GM19452 (cell line): Measurements from ENCODE around the gene TPRX1.
"Not testable (repeated sequence)": the region's sequence is repeated elsewhere in the genome, so short reads cannot be mapped to it uniquely, and the experiment has no call there.

Experiments used
- ATAC-seq: cut with Tn5 transposase; IDR thresholded peaks from one replicate; pipeline ENCODE4 v1.9.1; 2021; ENCODE audit not compliant: unreplicated experiment

The TPRX1 gene

DNA sequence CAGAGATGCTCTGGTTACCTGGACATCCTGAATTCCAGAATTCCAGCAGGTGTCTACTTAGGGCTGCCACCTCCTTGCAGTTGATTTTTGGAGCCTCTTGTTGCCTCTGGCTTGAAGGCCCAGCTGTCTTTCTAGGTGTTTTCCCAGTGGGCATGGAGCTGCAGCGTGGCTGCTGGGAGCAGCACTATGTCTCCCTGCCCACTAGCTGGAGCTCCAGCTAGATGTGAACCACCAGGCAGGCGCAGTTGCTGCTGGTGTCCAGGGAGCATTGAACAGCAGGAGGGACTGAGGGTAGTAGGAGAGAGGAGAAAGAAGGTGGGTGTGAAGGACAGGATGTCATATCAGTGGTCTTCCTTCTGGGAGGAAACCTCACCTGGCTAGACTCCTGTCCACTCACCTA is 35.7 kb downstream of the TPRX1 start:
- no peak for ATAC-seq

DNA sequence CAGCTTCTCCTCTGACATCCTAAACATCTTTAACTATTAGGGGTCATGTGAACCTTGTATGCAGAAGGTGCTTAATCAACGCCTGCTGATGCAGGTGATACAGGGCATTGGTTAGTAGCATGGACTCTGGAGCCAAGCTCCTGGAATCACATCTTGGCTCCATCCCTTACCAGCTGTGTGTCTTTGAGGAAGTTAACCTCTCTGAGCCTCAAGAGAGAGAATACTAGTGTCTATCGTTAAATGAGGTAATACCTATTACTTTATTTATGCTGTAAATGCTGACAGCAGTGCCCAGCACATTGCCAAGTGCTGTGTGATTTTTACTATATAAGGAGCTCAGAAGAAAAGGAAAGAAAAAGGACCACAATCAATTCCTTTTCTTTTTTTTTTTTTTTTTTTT is 37.0 kb downstream of the TPRX1 start:
- ATAC-seq = no peak

DNA sequence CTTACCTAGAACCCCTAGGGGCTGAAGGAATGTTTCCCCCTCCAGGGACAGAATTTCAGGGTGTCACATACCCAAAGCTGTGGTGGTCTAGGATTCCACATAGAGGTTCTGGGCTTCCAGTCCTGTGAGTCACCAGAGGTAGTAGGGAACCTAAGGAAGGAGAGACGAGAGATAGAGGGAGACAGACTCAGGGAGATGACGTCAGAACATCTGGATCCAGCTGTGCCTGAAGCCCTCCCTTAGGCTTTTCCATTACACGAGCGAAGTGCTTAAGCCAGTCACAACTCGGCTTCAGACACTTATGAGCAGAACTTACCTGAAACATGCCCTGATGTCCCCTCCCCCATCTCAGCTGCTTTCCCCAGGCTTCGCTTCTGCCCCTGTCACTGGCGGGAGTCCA is 37.7 kb downstream of the TPRX1 start:
- no peak for ATAC-seq

DNA sequence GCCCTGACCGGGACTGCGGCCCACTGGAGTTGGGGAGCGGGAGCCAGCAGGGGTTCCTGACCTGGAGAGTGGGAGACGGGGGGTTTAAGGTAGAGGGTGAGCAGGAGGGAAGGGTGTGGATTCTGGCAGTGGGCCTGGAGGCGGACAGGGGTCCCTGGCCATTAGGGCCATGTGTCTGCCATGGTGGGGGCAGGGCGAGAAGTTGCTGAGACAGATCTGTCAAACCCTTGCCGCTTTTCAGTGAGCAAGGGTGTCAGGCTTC is 38.1 kb downstream of the TPRX1 start:
- no peak for ATAC-seq

DNA sequence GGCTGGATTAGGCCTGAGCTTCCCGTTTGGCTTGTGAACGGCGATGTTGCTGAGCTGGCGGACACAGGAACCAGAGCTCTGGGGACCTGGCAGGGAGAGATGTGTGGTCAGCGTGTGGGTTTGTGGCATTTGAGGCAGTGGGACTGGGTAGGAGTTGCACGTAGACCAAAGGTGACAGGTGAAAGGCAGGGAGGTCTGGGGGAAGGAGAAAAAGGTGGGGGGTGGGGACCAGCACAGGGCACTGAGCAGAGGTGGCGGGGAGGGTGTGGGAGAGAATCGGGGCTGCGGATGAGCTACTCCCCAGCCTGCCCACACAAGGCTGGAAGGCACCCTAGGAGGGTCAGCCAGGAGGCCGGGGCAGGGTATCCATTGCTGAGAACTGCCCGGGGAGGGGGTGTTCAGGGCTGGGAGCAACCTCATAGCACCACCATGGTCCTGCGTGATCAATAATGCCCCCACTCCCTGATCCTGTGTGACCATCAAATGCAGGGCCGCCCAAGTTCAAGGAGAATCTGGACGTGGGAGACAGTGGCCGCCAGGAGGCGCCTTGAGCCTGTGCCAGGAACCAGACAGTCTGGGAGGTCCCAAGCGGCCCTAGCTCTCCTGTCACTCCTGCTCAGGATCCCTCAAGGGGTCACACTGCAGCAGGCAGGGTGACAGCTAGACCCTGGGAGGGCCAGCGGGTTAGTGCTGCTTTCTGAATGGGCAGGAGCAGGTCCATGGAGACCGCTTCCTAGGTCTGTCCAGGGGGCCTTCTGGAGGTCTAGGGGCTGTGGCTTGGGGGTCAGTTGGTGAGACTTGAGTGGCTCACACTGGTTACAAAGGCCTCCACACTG is 38.6 kb downstream of the TPRX1 start:
- no peak for ATAC-seq

DNA sequence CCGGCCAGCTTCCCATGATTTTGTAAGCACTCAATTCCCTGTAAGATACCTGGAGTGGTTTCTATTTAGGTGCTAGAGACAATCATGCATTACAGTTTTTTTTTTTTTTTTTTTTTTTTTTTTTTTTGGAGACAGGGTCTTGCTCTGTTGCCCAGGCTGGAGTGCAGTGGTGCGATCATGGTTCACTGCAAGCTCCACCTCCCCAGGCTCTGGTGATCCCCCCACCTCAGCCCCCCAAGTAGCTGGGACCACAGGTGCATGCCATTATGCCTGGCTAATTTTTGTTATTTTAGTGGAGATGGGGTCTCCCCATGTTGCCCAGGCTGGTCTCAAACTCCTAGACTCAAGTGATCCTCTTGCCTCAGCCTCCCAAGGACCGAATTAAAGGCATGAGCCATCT is 39.6 kb downstream of the TPRX1 start:
- not testable (repeated sequence) for ATAC-seq

DNA sequence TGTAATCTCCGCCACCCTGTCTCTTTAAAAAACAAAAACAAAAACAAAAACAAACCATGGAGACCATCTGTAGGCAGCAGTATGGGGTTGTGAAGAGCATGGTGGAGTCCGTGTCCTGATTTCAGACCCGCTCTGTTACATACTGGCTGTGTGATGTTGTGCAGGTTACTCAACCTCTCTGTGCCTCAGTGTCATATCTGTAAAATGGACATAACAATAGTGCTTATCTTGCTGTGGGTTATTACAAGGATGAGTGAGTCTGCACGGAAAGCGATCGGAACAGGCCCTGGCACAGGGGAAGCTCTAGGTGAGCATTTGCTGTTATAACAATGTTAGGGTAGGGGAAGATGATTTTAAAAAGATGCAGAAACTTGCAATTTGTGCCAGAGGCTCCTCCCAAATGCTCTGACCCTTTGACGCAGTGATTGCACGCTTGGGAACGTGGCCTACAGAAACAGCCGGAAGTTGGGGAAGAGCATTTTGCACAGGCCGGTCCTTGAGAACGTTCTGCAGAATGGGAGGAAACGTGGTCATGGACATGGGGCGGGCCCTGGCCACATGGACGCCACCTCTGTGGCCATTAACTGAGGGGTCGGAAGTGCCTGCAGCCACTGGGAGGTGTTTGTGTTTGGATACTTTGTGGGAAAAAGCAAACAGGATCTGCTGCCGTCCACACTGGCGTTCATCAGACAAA is 41.6 kb downstream of the TPRX1 start:
- no peak for ATAC-seq

DNA sequence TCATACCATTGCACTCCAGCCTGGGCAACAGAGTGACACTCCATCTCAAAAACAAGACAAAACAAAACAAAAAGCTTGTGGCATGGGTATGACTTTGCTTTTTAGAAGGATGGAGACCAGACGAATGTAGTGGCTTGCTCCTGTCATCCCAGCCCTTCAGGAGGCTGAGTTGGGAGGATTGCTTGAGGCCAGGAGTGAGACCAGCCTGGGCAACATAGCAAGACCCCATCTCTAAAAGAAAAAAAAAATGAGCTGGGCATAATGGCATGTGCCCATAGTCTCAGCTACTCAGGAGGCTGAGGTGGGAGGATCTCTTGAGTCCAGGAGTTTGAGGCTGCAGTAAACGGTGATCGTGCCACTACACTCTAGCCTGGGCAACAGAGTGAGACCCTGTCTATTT is 42.2 kb downstream of the TPRX1 start:
- ATAC-seq = no peak

DNA sequence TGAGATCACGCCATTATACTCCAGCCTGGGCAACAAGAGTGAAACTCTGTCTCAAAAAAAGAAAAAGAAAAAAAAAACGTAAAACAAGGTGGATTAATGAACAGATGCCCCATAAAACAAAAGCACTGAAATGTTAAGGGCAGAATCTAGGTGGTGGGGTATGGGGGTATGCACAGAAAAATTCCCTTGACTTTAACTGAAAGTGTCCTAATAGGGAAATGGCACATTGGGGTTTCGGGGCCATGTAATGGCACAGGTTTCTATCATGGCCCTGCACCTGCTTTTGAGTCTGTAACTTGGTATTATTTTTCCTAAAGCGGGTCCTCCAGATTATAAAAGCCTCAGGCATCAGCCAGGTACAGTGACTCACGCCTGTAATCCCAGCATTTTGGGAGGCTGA is 42.8 kb downstream of the TPRX1 start:
- ATAC-seq = no peak

DNA sequence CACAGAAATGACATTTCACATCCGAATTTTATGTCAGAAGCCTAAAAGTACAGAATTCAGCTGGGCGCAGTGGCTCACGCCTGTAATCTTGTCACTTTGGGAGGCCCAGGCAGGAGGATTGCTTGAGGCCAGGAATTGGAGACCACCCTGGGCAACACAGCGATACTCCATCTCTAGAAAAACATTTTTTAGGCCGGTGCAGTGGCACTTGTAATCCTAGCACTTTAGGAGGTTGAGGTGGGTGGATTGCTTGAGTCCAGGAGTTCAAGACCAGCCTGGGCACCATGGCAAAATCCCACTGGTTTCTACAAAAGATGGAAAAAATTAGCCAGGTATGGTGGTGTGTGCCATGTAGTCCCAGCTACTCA is 43.7 kb downstream of the TPRX1 start:
- ATAC-seq = no peak

DNA sequence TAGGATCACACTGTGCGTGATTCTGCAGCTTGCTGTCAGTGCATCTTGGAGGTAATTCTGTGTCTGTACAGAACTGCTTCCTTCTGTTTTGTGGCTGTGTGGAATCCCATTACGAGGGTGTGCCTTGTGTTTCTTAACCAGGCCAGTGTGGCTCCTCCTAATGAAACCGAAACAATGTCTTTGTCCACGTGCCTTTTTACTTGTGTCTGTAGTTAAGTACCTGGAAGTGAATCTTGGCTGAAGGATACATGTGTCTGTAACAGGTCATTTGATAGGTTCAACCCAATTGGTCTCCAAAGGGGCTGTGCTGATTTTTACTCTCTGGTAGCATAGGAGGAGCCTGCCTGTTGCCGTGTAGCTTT is 45.9 kb downstream of the TPRX1 start:
- ATAC-seq = no peak

DNA sequence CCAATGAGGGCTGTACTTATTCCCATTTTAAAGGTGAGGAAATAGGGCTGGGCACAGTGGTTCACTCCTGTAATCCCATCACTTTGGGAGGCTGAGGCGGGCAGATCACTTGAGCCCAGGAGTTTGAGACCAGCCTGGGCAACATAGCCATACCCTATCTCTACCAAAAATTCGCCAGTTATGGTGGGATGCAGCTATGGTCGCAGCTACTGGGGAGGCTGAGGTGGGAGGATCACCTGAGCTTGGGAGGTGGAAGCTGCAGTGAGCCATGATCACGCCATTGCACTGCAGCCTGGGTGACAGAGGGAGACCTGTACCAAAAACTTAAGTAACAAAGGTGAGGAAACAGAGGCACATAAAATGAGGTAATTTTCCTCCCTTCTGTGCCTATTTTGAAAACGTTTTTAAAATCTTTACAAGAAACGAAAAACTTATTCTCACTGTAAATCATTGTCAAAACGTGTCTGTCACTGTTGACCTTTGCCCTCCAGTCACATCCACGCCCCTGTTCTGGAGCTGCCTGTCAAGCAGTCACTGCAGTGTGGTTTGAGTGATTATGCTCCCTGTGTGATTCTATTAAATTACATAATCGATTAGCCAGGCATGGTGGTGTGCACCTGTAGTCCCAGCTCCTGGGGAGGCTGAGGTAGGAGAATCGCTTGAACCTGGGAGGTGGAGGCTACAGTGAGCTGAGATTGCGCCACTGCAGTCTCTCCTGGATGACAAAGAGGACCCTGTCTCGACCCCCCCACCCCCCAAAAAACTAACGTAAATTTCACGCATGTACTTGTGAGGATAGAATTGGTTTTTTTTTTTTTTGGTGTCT is 46.5 kb downstream of the TPRX1 start:
- no peak for ATAC-seq

DNA sequence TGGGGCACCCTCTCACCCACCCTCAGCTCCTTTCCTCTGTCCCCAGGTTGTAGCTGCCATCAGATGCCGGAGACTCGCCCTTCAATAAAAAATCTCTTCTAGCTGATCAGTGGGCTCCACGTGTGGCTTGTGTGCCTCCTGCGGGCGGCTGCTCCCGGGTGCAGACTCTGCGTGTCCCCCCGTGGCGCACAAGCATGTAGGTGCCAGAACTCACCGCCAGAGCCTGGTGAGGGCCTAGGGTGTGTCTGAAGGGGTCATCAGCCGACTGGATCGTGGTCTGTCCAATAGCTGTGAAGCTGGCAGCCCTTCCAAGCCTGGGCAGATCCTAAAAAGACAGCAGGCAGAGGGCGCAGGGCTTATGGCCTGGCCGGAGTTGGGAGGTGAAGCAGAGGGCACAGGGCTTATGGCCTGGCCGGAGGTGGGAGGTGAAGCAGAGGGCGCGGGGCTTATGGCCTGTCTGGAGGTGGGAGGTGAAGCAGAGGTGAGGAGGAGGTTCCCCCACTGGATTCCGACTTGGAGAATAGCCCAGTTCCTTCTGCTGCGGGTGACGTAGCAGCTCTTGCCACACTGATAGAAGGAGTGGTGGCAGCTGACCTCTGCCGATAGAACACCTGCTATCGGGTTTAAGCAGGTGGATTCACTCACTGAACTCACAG is 47.3 kb downstream of the TPRX1 start:
- ATAC-seq = no peak

DNA sequence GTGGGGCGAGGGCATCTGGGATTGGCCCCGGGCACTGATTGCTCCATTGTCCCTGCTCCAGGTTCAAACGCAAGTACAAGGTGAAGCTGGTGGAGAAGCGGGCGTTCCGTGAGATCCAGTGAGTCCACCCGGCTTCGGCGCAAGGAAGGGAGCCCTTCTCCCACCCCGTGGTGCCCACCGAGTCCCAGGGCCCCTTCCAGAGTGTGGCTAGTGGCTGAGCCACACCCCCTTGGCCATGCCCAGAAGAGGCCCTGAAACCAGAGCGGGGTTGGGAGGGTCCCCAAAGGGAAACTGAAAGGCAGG is 47.8 kb downstream of the TPRX1 start:
- ATAC-seq = no peak

DNA sequence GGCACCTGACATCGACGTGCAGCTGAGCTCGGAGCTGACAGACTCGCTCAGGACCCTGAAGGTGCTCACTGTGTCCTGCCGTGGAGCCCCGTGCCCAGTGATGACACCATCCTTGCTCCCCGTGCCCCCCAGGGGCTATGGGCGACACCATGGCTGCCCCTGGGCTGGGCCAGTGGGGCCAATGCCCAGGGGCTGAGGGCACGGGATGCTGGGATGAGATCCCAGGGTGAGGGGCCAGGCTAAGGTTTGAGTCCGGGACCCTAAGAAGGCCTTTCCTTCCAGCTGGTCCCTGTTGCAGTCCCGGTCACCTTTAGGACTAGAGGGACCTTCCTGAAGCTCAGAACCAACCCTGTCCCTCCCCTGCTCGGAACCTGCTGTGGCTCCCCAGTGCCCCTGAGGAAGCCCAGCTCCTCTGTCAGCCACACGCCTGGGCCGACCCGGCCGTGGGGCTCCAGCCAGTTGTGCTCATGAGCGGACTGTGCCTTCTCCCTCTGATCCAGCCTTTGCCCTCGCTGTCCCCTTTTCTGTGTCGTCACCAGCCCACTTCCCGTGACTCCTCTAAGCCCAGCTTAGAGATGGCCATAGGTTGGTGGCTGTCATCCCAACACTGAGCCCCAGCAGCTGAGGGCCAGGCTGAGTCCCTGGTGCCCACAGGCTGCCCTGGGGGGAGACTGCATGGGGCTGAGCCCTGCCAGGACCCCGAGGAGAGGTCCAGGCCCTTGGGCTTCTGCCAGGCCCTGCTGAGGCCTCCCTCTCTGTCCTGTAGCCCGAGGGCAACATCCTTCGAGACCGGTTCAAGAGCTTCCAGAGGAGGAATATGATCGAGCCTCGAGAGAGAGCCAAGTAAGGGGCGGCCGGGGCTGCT is 48.4 kb downstream of the TPRX1 start:
- no peak for ATAC-seq

DNA sequence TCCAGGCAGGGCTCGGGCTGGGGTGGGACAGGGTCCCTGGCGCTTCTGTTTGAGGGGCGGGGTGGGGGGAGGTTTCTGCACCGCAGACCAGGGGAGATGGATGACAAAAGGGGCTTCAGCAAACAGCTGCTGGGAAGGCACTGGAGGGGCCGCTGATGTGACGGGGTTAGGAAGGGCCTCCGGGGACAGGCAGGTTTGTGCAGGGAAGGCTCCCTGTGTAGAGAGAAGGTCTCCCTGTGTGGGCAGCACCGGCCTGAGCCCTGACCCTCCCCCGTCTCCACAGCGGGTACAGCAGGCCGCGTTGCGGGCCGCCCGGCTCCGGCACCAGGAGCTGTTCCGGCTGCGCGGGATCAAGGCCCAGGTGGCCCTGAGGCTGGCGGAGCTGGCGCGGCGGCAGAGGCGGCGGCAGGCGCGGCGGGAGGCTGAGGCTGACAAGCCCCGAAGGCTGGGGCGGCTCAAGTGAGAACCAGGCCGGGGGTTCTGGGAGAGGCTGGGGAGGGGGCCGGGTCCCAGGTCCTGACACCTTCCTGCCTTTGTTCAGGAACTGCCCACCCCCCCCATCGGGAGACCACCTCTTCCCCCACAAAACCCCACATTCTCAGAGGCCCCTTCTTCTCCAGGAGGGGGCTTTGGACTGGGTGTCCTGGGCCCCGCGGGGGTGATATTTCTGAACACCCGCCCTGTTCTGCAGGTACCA is 49.1 kb downstream of the TPRX1 start:
- no peak for ATAC-seq

DNA sequence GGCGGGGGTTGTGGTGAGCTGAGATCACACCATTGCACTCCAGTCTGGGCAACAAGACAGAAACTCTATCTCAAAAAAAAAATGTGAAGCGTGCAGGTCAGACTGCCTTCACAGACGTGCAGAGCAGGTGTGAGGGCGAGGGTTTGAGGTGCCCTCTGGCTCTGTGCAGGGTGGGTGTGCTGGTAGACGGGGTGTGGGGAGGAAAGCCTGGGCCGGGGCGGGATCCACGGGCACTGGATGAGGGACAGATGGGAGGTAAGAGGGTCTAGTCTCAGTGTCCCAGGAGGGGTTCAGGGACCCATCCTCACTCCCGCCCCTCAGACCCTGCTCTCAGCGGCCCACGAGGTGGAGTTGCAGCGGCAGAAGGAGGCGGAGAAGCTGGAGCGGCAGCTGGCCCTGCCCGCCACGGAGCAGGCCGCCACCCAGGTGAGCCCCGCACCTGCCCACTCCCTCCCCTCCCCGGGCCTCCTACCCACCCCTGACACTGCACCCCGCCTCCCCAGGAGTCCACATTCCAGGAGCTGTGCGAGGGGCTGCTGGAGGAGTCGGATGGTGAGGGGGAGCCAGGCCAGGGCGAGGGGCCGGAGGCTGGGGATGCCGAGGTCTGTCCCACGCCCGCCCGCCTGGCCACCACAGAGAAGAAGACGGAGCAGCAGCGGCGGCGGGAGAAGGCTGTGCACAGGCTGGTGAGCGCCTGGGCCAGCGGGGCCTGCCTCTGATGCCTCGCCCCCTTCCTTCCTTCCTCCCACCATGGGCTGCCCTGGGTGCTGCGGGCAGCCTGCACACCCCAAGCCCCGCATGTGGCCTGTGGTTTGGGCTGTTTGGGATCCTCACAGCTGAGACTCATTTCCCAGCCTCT is 49.9 kb downstream of the TPRX1 start:
- ATAC-seq = no peak

DNA sequence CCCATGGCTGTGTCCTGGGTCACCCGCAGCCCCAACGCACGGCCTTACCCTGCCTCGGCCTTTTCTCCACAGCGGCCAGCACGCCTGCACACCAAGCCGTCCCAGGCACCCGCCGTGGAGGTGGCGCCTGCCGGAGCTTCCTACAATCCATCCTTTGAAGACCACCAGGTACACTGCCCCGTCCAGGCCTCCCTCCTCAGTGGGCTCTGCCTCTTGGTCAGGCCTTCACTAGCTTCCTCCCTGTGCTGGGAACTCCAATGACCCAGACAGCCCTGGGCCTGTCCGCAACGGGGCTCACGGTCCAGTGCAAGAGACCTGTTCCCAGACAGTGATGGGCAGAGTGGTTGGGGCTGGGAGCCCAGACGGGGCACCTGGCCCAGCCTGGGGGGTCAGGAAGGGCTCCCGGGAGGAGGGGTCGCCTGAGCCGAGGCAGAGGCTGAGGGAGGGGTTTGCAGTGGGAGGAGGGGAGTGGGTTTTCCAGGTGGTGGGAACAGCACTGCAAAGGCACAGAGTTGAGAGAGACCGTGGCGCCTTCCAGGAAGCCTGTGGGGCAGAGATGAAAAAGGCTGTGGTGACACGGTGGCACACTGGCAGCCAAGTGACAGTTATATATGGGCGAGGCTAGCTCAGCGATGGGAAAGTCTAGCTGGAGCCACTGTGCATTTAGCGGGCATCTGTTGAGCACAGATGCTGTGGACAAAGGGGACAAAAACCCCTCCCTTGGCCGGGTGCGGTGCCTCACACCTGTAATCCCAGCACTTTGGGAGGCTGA is 51.7 kb downstream of the TPRX1 start:
- ATAC-seq = no peak
